Cardiac fibroblast (primary cell): Measurements from ENCODE around the gene CFAP61.
"Not testable (repeated sequence)": the region's sequence is repeated elsewhere in the genome, so short reads cannot be mapped to it uniquely, and the experiment has no call there.

Source experiments
- DNase-seq, 2 donors: peaks; one replicate each; pipeline versions ENCODE4 v3.0.0 to v3.0.0-alpha.2; 2010; ENCODE audit warnings: low read depth in 2 of 2
- H3K4me3 ChIP-seq, 2 donors: replicated peaks in 1 of 2; 1 replicate in 1 of 2; 2 replicates in 1 of 2; pipeline ENCODE4 v1.5.1; 2011; ENCODE audit warnings: low read depth in 2 of 2, low read length in 2 of 2, mild to moderate bottlenecking in 2 of 2, moderate library complexity in 1 of 2
- CTCF ChIP-seq: IDR thresholded peaks from one replicate; pipeline ENCODE4 v1.5.1; 2011; ENCODE audit warnings: low read depth, mild to moderate bottlenecking, low read length, inconsistent platforms

The CFAP61 gene

GRCh38 chr20:20343932-20344331 is 291.6 kb downstream of the CFAP61 start:
- DNase-seq, result no peak
- no peak overlapping the region for H3K4me3 ChIP-seq
- no peak for TF ChIP-seq CTCF

GRCh38 chr20:20344476-20344875 is 292.1 kb downstream of the CFAP61 start:
- DNase-seq, result no peak
- TF ChIP-seq CTCF, result no peak
- no peak overlapping the region for H3K4me3 ChIP-seq

- H3K4me3 ChIP-seq, result no peak overlapping the region
Measured at GRCh38 chr20:20353576-20353975, 301.2 kb downstream of the CFAP61 start.

GRCh38 chr20:20355503-20355902 is 303.2 kb downstream of the CFAP61 start:
- DNase-seq, H3K4me3 ChIP-seq: not testable (repeated sequence)

More at GRCh38 chr20:20353576-20353975, 301.2 kb downstream of the CFAP61 start:
- no peak for DNase-seq
- TF ChIP-seq CTCF, result no peak

GRCh38 chr20:20358801-20359200 is 306.5 kb downstream of the CFAP61 start:
- no peak for DNase-seq
- no peak overlapping the region for H3K4me3 ChIP-seq
- no peak for TF ChIP-seq CTCF

GRCh38 chr20:20359628-20360027 is 307.3 kb downstream of the CFAP61 start:
- H3K4me3 ChIP-seq, result no peak overlapping the region
- DNase-seq, result no peak
- no peak for TF ChIP-seq CTCF

- TF ChIP-seq CTCF, result peak; percentile 85
- no peak overlapping the region for H3K4me3 ChIP-seq
- DNase-seq, result peak; percentile 76
Measured at GRCh38 chr20:20360464-20360863, 308.1 kb downstream of the CFAP61 start.
